Astrocyte of the hippocampus (primary cell): ENCODE measurements around the gene SYNJ2.

Experiments
- DNase-seq: peaks from one replicate; pipeline ENCODE4 v3.0.0; 2011; ENCODE audit warnings: low read depth, low spot score

SYNJ2 gene

DNA sequence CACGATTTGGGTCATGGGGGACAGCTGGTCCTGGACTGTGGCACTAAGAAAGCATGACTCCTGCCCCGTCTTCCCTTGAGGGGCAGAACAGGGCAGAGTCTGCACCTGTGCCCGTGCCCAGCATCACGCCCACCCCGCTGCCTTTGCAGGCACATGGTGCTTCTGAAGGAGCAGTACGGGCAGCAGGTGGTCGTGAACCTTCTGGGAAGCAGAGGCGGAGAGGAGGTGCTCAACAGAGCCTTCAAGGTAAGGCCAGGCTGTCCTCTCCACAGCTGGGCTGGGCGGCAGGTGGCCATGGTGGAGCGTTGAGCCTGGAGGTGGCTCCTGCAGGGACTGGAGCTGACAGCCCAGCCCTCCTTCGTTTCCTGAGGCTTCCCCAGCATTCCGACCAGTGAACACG lies 77.4 kb downstream of the SYNJ2 start:
- no peak for DNase-seq

DNA sequence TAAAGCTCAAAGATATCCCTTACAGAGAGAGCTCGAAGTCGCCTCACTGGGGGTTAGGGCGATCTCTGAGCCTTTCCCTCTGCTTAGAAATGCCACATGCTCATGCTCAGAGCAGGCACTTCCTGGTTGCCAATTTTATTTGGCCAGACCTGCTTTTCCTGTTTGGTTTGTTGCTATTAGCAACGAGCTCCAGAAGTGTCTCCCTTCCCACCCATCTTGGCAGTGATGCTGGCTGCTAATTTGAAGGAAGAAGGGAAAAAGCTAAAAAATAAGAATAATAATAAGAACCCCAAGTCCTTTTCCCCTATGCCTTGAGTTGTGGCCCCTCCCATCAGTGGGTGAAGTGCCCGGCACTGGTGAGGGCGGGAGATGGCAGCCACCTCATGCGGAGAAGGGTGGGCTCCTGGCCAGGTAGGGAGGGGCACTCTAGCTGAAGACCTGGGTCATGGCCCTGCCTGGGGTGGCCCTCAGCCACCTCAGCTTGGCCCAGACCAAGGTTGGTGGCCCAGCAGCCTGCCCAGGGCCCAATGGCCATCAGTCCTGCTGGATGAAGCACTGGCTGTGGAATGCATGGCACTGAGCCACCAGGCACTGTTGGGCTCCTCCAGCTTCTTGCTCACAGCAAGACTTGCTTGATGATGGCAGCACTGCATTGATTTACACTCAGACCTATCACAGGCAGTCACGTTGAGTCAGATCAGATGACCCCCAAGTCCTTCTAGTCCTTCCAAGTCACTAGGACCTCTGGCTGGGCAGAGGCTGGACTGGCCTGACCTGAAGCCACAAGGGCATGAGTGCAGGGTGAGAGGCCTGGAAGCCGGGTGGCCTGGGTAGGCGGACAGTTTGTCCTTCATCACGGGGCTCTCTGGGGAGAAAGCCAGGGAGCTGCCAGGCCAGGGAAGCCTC lies 79.0 kb downstream of the SYNJ2 start:
- peak; percentile 96 for DNase-seq

DNA sequence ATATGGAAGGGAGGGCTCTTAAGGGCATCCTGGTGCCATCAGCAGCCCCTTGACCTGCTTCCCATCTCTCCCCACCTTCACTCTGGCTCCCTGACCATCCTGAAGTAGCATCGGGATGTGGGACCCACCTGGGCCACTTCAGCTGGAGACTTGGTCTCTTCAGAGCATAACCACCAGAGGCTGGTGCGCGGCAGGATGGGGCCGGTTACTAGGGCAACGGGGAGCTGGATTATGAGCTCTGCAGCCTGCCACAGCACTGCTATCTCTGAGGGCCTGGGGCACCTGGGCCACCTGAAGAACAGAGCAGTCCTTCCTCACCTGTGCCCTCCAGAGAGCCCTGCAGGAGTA lies 79.7 kb downstream of the SYNJ2 start:
- DNase-seq, result no peak

DNA sequence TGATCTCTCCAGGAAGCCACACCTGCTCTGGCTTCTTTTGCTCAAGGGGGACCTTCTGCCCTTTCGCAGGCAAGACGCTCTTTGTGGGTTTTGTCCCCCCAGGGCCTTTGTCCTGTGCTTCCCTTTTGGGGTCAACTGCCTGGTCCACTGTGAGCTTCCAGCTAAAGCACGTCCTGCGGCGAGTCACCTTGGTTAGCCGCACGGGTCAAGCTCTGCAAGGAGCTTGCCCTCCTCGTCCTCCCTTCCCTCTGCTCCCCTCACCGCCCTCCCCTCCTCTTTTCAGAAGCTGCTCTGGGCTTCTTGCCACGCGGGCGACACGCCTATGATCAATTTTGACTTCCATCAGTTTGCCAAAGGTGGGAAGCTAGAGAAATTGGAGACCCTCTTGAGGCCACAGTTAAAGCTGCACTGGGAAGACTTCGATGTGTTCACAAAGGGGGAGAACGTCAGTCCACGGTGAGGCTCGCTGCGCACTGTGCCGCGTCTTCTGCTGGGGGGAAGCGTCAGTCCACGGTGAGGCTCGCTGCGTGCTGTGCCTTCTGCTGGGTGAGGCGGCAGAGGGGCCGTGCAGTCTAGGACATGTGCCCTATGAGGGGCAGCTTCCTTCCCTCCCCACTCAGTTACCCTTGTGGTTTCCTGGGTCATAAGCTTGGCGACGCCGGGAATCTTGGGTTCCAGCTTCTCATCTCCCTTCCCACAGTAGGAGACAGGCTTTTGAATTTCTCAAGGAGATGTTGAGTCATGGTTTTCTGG lies 80.2 kb downstream of the SYNJ2 start:
- peak; percentile 47 for DNase-seq

DNA sequence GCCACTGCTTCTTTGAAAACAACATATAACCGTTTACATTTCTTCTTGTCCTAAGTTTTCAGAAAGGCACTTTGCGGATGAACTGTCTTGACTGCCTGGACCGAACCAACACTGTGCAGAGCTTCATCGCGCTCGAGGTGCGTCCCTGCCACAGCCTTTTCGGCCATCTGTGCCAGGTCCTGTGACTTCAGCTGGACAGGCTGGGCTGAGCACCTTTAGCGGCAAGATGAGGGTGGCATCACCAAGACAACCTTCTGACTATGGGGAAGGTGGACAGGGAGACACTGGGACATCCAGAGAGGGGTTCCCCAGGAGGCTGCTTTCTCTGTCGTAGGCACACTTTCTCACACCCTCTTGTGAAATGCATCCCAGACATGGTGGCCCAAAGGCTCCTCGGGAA lies 82.1 kb downstream of the SYNJ2 start:
- DNase-seq, result no peak

DNA sequence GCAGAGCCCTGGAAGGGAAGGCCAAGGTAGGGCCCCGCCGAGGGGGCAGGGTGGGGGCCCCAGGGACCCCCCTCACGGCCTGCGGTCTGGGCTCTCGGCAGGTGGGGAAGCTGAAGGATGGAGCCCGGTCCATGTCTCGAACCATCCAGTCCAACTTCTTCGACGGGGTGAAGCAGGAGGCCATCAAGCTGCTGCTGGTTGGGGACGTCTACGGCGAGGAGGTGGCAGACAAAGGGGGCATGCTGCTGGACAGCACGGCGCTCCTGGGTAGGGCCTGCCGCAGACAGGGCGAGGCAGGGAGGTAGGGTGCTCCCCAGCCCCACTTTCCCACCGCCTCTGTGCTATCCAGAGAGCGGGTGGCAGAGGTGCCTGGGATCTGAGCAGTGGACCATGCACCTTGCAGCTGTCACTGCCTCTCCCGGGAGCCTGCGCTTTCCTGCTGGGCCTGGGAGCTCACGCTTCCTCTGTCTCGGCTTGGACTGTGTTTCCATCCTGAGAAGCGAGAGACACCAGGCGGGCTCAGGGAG lies 83.1 kb downstream of the SYNJ2 start:
- DNase-seq, result no peak

- DNase-seq, result no peak
Observed at GRCh38 chr6:158066136-158066781, 84.6 kb downstream of the SYNJ2 start.

GRCh38 chr6:158067436-158068015 lies 85.9 kb downstream of the SYNJ2 start:
- DNase-seq, result peak; percentile 26

DNA sequence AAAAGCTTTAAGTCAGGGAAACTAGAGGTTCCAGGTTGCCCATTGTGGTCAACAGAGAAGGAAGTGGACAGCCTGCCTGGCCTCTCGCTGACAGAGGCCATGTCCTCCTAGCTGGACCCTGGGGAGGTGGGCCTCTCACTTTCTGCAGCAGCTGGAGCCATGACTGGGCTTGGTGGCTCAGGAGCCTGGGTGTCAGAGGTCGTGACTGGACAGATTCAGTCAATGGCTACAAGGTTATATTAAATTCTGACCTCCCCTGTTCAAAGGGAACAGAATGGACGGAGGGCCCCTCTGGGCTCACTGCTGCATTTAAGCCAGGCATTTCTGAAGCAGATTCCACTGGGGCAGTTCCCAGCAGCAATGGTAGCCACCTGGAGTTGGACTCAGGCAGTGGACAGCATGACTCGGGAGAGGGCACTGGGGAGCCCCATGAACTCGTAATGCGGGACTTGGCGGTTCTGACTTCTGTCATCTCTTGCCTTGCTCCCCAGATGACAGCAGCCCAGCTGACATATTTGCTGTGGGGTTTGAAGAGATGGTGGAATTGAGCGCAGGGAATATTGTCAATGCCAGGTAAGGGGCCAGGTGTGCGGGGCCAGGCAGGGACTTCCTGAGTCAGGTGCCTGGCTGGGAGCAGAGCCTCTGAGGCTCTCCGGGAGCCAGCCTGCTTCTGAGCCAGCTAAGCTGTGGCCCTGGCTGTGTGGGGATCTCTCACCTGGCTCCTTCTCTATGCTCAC lies 86.7 kb downstream of the SYNJ2 start:
- DNase-seq, result no peak

DNA sequence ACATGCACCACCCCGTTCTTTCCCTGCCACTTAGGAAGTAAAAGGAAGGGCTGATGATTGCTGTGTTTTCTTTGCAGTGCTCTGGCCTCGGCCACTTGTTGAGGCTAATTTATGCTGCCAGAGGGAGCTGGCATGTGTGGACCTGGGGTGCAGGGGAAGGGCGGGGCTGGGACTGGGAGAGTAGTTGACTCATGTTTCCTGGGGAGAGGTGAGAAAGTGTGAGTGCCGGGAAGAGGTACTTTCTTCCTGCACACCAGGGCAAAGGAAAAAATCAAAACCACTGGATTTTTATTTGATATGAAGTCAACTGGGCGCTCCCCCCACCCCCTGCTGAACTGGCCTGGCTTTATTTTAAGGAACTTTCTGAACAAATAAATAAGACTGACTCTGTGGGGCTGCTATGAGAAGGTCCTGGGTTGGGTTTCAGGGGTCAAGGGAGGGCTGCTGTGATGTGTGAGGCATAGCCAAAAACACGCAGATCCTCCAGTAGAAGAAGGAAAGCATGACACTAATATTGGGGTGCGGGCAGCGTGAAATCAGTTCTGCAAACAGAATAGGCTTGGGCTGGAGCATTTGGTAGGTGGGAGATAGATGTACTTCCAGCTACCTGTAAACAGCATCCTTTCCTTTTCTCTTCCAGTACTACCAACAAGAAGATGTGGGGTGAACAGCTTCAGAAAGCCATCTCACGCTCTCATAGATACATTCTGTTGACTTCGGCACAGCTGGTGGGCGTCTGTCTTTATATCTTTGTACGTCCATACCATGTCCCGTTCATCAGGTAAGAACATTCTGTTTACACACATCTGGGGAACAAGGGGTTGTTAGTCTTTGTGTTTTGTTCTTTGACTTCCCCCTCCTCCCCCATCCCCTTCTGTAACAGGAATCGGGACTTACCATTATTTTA lies 87.5 kb downstream of the SYNJ2 start:
- peak; percentile 84 for DNase-seq

- DNase-seq, result peak; percentile 85
Observed at GRCh38 chr6:158069800-158070195, 88.1 kb downstream of the SYNJ2 start.

DNA sequence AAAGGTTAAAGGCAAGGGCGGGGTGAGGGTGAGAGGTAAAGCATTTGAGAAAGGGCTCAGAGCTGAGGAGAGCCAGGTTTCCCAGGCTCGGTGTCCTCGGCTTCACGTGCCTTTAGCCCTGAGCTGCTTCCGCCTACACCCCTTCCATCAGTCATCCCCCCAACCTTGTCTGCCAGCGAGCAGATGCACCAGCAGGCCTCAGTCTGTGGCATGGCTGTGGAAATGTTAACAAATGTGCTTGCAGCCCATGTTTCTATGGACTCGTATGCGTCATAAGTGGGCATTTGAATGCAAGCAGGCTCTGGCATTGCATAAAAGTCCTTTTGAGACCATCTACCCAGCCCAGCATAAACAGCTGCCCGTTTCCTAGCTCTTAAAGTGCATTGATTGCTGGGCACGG lies 88.8 kb downstream of the SYNJ2 start:
- DNase-seq, result peak; percentile 25

DNA sequence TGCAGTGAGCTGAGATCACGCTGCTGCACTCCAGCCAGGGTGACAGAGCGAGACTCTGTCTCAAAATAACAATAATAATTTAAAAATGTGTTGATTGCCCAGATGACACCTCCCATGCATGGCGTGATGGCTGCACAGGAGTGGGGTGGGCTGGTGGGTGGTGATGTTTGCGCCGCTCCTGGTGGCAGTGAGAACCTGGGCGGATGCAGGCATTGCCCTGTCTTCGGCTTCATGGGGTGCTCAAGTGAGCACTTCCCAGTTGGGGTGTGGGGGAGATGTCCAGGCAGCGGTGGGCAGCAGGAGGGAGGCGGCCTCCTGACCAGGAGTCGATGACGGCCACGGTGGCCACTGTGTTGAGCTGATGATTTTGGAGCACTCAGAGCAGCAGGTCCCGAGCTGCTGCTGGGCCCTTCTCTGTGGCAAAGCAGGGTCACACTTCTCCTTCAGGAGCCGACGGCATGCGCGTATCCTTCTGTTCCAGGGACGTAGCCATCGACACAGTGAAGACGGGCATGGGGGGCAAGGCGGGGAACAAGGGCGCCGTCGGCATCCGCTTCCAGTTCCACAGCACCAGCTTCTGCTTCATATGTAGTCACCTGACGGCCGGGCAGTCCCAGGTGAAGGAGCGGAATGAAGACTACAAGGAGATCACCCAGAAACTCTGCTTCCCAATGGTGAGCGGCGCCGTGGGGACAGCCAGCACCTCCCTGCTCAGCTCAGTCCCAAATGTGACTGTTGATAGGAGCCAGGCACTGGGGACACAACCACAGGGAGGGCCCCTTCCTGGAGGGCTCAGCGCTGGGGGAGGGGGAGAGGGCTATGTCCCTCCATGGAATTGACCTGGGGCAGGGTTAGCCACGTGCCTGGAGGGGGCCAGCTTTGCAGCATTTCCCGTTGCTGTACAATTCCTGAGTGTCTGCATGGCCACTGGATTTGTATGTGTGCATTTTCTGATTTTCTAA lies 89.7 kb downstream of the SYNJ2 start:
- no peak for DNase-seq

GRCh38 chr6:158072083-158072721 lies 90.5 kb downstream of the SYNJ2 start:
- peak; percentile 87 for DNase-seq

DNA sequence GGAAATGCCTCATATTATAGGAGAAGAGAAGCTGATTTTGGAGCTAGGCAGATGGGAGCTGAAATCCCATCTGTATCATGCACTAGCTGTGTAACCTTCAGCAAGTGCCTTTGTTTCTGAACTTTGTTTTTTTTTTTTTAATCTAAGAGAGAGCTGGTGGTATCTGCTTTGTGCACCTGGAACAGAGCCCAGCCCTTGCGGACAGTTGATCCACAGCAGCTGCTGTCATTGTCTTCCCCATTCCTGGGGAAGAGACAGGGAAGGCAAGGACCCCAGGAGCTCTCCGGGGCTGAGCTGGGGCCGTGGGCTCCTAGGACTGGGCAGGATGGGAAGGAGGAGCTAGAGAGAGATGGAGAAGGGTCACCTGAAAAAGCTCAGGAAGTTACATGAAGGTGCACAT lies 92.1 kb downstream of the SYNJ2 start:
- DNase-seq, result no peak

DNA sequence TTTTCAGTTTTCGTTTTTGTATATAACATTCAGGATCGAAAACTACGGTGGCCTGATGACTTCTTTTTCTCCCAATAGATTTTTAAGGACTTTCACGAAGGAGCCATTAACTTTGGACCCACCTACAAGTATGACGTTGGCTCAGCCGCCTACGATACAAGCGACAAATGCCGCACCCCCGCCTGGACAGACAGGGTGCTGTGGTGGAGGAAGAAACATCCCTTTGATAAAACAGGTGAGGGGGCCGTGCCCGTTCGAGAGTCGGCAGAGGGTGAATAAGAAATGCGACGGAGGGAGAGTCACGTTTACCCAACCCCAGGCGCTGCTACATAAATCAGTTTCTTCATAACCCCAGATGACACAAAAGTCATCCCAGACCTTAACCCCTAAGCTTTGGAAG lies 94.9 kb downstream of the SYNJ2 start:
- no peak for DNase-seq

DNA sequence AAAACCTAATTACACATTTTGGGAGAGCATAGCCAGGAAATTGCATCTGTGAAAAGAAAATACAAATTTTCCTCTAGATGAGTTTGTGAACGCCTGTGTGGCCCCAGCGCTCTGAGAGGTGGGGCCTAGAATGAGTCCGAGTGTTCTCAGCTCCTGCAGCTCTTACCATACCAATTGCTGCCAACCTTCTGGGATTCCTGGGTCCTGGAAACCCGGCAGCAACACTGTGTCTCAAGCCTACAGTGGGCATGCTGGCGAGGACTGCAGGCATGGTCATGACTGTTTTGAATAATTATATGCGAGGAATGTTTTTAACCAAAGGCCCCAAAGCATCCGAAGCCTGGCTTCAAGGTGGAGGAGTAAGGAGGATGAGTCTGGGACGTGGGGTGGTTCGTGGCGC lies 96.0 kb downstream of the SYNJ2 start:
- peak; percentile 46 for DNase-seq

- DNase-seq, result no peak
Observed at GRCh38 chr6:158078320-158078719, 96.7 kb downstream of the SYNJ2 start.
